Measurements from ENCODE around the gene CEP20. TPM values are rescaled to one million over a fixed set of nuclear protein-coding genes. Genes with fewer than 3 reads are reported as not detected.

Gene CEP20
- total RNA-seq, 1 experiment from 2014 or later: 36.9 TPM

GRCh38 chr16:15906439-15906838 lies 18.0 kb upstream of the CEP20 start:
- Histone ChIP-seq H3K9ac (ENCODE audit: extremely low read depth, insufficient read length, low read length) (no peak overlapping the region), H2BK20ac (ENCODE audit: low read depth, low read length, poor library complexity, severe bottlenecking) (no peak overlapping the region), H2BK15ac (ENCODE audit: low read depth, low read length) (no peak overlapping the region), H4K5ac (ENCODE audit: insufficient read length, low read depth, low read length) (no peak overlapping the region), H3K18ac (ENCODE audit: insufficient read length, low read depth, low read length) (no peak overlapping the region), H3K4me1 (ENCODE audit: insufficient read depth, low read length) (no peaks in the 10 kb centered on the region), H3K79me2 (ENCODE audit: insufficient read depth, low read length) (no peaks in the 10 kb centered on the region), H4K8ac (replicated peaks; ENCODE audit: insufficient read length, low read depth, low read length) (no peak overlapping the region), H2BK12ac (ENCODE audit: insufficient read length, low read depth, low read length) (no peak overlapping the region), H3T11ph (ENCODE audit: low read length) (no peak overlapping the region), H3K79me1 (ENCODE audit: insufficient read depth, low read depth, low read length, poor library complexity, severe bottlenecking) (no peaks in the 10 kb centered on the region), H3K56ac (ENCODE audit: insufficient read length, low read depth, low read length) (no peak overlapping the region), H3K4me2 (ENCODE audit: insufficient read depth, insufficient read length, low read length) (no peak overlapping the region), H4K91ac (ENCODE audit: insufficient read length, low read depth, low read length) (no peak overlapping the region), H2AK5ac (ENCODE audit: insufficient read length, low read length) (no peak overlapping the region), H2AFZ (ENCODE audit: low read length) (no peak overlapping the region), H3K23me2 (ENCODE audit: insufficient read length, low read depth, low read length, poor library complexity, severe bottlenecking) (no peaks in the 10 kb centered on the region), H3K23ac (ENCODE audit: insufficient read length, low read depth, low read length) (no peak overlapping the region), H2BK120ac (ENCODE audit: low read depth, low read length, poor library complexity, severe bottlenecking) (no peak overlapping the region), H3K14ac (ENCODE audit: insufficient read depth, low read length) (no peak overlapping the region), H4K20me1 (ENCODE audit: control insufficient read depth, insufficient read depth, insufficient read length) (no peaks in the 10 kb centered on the region), H2BK5ac (ENCODE audit: insufficient read length, low read length) (no peak overlapping the region), H3K27ac (ENCODE audit: insufficient read length, low read depth, low read length) (no peak overlapping the region), H3K4ac (ENCODE audit: low read depth, low read length) (no peak overlapping the region), H3K27me3 (ENCODE audit: insufficient read depth, low read length) (no peaks in the 10 kb centered on the region), H3K9me3 (ENCODE audit: control insufficient read depth, low read depth, low read length) (no peaks in the 10 kb centered on the region)
- WGBS (ENCODE audit: extremely low coverage, insufficient read length, low lambda C conversion rate): no CpG with 5 or more reads among the region's 2 CpGs
- no peak for DNase-seq
- TF ChIP-seq, protein P1, sequence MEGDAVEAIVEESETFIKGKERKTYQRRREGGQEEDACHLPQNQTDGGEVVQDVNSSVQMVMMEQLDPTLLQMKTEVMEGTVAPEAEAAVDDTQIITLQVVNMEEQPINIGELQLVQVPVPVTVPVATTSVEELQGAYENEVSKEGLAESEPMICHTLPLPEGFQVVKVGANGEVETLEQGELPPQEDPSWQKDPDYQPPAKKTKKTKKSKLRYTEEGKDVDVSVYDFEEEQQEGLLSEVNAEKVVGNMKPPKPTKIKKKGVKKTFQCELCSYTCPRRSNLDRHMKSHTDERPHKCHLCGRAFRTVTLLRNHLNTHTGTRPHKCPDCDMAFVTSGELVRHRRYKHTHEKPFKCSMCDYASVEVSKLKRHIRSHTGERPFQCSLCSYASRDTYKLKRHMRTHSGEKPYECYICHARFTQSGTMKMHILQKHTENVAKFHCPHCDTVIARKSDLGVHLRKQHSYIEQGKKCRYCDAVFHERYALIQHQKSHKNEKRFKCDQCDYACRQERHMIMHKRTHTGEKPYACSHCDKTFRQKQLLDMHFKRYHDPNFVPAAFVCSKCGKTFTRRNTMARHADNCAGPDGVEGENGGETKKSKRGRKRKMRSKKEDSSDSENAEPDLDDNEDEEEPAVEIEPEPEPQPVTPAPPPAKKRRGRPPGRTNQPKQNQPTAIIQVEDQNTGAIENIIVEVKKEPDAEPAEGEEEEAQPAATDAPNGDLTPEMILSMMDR (conservative IDR thresholded peaks at IDR 0.05): no peak
- H3K27me3 Mint-ChIP-seq (ENCODE audit: low read depth): no peaks in the 10 kb centered on the region; the same call in 1 of the 2 replicates
- no peak overlapping the region for H3K27ac Mint-ChIP-seq
- H3K36me3 Mint-ChIP-seq (ENCODE audit: insufficient read depth in 1 of 3, low read depth in 3 of 3): no peaks in the 10 kb centered on the region
- no peak overlapping the region for H3K4me3 Mint-ChIP-seq
- no peaks in the 10 kb centered on the region; a peak in 1 of 5 replicates for H3K9me3 Mint-ChIP-seq
- H3K4me1 Mint-ChIP-seq: peaks cover 4 to 9% of the 10 kb centered on the region in 2 experiments; a peak in 3 of 4 replicates
